ENCODE data around the gene OR2H2. TPM values are rescaled to one million over a fixed set of nuclear protein-coding genes. Genes with fewer than 3 reads are reported as not detected.
A peak's percentile ranks its signal among the peaks of the same experiment; 100 is the strongest.

Gene OR2H2
- total RNA-seq, 1 donor = not detected

DNA sequence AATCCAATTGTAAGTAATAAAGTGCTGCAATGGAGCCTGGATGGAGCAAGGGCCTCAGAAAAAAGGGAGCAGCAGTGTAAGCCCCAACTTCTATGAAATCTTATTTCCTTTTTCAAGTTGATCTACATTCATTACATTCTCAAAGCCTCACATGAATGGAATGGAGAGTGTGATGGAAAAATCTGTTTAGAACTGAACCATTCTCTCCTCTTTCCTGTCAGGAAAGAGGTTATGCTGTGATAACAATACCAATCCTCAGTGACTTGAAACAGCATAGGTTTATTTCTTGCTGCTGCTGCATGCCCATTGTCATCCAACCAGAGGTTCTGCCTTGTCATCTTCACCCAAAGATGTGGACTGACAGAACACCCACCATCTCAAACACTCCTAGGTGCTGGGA, 8.9 kb upstream of the OR2H2 start:
- H4K20me1 ChIP-seq (ENCODE audit: insufficient read depth, low read length) = no peaks in the 10 kb centered on the region
- DNase-seq (ENCODE audit: insufficient read length, low spot score, missing footprints) = no peak
- H3K27ac ChIP-seq (ENCODE audit: low read depth, low read length) = no peak overlapping the region
- H3K27me3 ChIP-seq (ENCODE audit: insufficient read depth, low read length) = no peaks in the 10 kb centered on the region
- no peaks in the 10 kb centered on the region for H3K79me2 ChIP-seq (ENCODE audit: insufficient read depth, low read length)
- H2AFZ ChIP-seq (ENCODE audit: low read length) = no peak overlapping the region
- H3K4me1 ChIP-seq (ENCODE audit: insufficient read depth, low read length) = no peaks in the 10 kb centered on the region
- no peak overlapping the region for H3K4me3 ChIP-seq (ENCODE audit: insufficient read depth, low read length)
- no peak overlapping the region for H3K4me2 ChIP-seq (ENCODE audit: insufficient read depth, low read length)
- H3K36me3 ChIP-seq (ENCODE audit: insufficient read depth, low read length) = no peaks in the 10 kb centered on the region
- TF ChIP-seq, protein P1, sequence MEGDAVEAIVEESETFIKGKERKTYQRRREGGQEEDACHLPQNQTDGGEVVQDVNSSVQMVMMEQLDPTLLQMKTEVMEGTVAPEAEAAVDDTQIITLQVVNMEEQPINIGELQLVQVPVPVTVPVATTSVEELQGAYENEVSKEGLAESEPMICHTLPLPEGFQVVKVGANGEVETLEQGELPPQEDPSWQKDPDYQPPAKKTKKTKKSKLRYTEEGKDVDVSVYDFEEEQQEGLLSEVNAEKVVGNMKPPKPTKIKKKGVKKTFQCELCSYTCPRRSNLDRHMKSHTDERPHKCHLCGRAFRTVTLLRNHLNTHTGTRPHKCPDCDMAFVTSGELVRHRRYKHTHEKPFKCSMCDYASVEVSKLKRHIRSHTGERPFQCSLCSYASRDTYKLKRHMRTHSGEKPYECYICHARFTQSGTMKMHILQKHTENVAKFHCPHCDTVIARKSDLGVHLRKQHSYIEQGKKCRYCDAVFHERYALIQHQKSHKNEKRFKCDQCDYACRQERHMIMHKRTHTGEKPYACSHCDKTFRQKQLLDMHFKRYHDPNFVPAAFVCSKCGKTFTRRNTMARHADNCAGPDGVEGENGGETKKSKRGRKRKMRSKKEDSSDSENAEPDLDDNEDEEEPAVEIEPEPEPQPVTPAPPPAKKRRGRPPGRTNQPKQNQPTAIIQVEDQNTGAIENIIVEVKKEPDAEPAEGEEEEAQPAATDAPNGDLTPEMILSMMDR (IDR thresholded peaks at IDR 0.05; ENCODE audit: extremely low read depth, low read depth, low read length) = no peak
- no peaks in the 10 kb centered on the region for H3K9me3 ChIP-seq (ENCODE audit: low read depth, low read length)

- Histone ChIP-seq H3K36me3 (ENCODE audit: insufficient read depth, low read length) (no peaks in the 10 kb centered on the region), H3K4me3 (ENCODE audit: insufficient read depth, low read length) (no peak overlapping the region), H3K4me1 (ENCODE audit: insufficient read depth, low read length) (no peaks in the 10 kb centered on the region), H3K27me3 (ENCODE audit: insufficient read depth, low read length) (no peaks in the 10 kb centered on the region), H3K79me2 (ENCODE audit: insufficient read depth, low read length) (no peaks in the 10 kb centered on the region), H2AFZ (ENCODE audit: low read length) (no peak overlapping the region), H3K4me2 (ENCODE audit: insufficient read depth, low read length) (no peak overlapping the region), H3K9me3 (ENCODE audit: low read depth, low read length) (no peaks in the 10 kb centered on the region), H3K27ac (ENCODE audit: low read depth, low read length) (no peak overlapping the region), H4K20me1 (ENCODE audit: insufficient read depth, low read length) (no peaks in the 10 kb centered on the region)
- no peak for DNase-seq (ENCODE audit: insufficient read length, low spot score, missing footprints)
- TF ChIP-seq, protein P1 (IDR thresholded peaks at IDR 0.05; ENCODE audit: extremely low read depth, low read depth, low read length) = no peak
Observed at GRCh38 chr6:29577544-29577943, 7.4 kb upstream of the OR2H2 start.

GRCh38 chr6:29589423-29590048, 4.6 kb downstream of the OR2H2 start:
- Histone ChIP-seq H2AFZ (ENCODE audit: low read length) (no peak overlapping the region), H3K9me3 (ENCODE audit: low read depth, low read length) (no peaks in the 10 kb centered on the region), H3K4me3 (ENCODE audit: insufficient read depth, low read length) (no peak overlapping the region), H4K20me1 (ENCODE audit: insufficient read depth, low read length) (no peaks in the 10 kb centered on the region), H3K4me2 (ENCODE audit: insufficient read depth, low read length) (no peak overlapping the region), H3K79me2 (ENCODE audit: insufficient read depth, low read length) (no peaks in the 10 kb centered on the region), H3K4me1 (ENCODE audit: insufficient read depth, low read length) (no peaks in the 10 kb centered on the region), H3K36me3 (ENCODE audit: insufficient read depth, low read length) (no peaks in the 10 kb centered on the region), H3K27me3 (ENCODE audit: insufficient read depth, low read length) (peaks cover 5% of the 10 kb centered on the region), H3K27ac (ENCODE audit: low read depth, low read length) (no peak overlapping the region)
- TF ChIP-seq, protein P1 (IDR thresholded peaks at IDR 0.05; ENCODE audit: extremely low read depth, low read depth, low read length) = peak; percentile 83
- DNase-seq (ENCODE audit: insufficient read length, low spot score, missing footprints) = no peak

DNA sequence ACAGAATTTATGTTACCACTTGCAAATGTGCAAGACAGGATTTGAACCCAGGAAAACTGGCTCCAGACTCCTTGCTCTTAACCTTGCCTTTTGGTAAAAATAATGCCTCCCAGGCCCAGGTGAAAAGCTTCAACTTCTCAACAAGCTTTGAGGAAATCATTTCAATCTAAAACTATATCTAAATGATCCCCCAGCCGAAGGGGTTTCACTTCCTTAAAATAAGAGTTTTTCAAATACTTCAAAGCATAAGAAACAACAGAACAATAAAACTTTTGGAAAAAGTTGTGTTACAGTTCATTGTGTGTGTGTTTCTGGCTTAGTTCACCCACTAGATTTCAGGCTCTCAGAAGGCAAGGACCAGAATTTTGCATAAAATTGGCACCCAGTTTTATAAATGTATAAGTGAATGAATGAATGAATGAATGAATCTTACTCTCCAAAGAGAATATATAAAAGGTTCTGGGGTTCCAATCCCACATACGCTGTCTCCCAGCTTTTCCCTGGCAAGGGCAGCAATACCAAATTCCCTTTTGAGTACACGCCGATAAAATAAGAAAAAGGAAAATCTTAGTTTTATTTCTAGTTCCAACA, 5.4 kb downstream of the OR2H2 start:
- no peaks in the 10 kb centered on the region for H3K36me3 ChIP-seq (ENCODE audit: insufficient read depth, low read length)
- DNase-seq (ENCODE audit: insufficient read length, low spot score, missing footprints) = no peak
- H3K27me3 ChIP-seq (ENCODE audit: insufficient read depth, low read length) = peaks cover 5% of the 10 kb centered on the region
- no peaks in the 10 kb centered on the region for H3K9me3 ChIP-seq (ENCODE audit: low read depth, low read length)
- no peak overlapping the region for H3K4me3 ChIP-seq (ENCODE audit: insufficient read depth, low read length)
- TF ChIP-seq, protein P1 (IDR thresholded peaks at IDR 0.05; ENCODE audit: extremely low read depth, low read depth, low read length) = no peak
- no peak overlapping the region for H3K27ac ChIP-seq (ENCODE audit: low read depth, low read length)
- no peaks in the 10 kb centered on the region for H3K4me1 ChIP-seq (ENCODE audit: insufficient read depth, low read length)
- no peak overlapping the region for H3K4me2 ChIP-seq (ENCODE audit: insufficient read depth, low read length)
- no peaks in the 10 kb centered on the region for H4K20me1 ChIP-seq (ENCODE audit: insufficient read depth, low read length)
- no peak overlapping the region for H2AFZ ChIP-seq (ENCODE audit: low read length)
- no peaks in the 10 kb centered on the region for H3K79me2 ChIP-seq (ENCODE audit: insufficient read depth, low read length)

Measured in osteoblast (primary cell).